NCI-H1417 treated with DMSO at 0.1 percent for 48 hours (cell line): ENCODE measurements around the gene PLEKHN1.
"Not testable (repeated sequence)": the region's sequence is repeated elsewhere in the genome, so short reads cannot be mapped to it uniquely, and the experiment has no call there.

Source experiments
- DNase-seq: peaks from one replicate; lab custom pipeline; 2025; lab: John Stamatoyannopoulos, UW

Gene PLEKHN1

GRCh38 chr1:993379-993995 lies 27.2 kb downstream of the PLEKHN1 start:
- no peak for DNase-seq

GRCh38 chr1:994546-994945 lies 28.3 kb downstream of the PLEKHN1 start:
- DNase-seq = not testable (repeated sequence)

- DNase-seq = no peak
Measured at GRCh38 chr1:995665-996633, 29.7 kb downstream of the PLEKHN1 start.

- DNase-seq = no peak
Measured at GRCh38 chr1:996851-997712, 30.8 kb downstream of the PLEKHN1 start.

- DNase-seq = no peak
Measured at GRCh38 chr1:997713-997992, 31.4 kb downstream of the PLEKHN1 start.

- DNase-seq = no peak
Measured at GRCh38 chr1:997993-998744, 31.9 kb downstream of the PLEKHN1 start.

- DNase-seq = no peak
Measured at GRCh38 chr1:998745-998994, 32.4 kb downstream of the PLEKHN1 start.

- no peak for DNase-seq
Measured at GRCh38 chr1:998995-999724, 32.9 kb downstream of the PLEKHN1 start.

GRCh38 chr1:999725-1000356 lies 33.6 kb downstream of the PLEKHN1 start, which contains the start of gene HES4:
Gene HES4, minus strand, starts transcription at chr1:1000097. Its CDS starts 124 bp downstream, at chr1:999973.
- no peak for DNase-seq

GRCh38 chr1:1000357-1001056 lies 34.2 kb downstream of the PLEKHN1 start:
- DNase-seq = no peak

GRCh38 chr1:1001057-1001783 lies 34.9 kb downstream of the PLEKHN1 start:
- no peak for DNase-seq

- DNase-seq = no peak
Measured at GRCh38 chr1:1003618-1004419, 37.5 kb downstream of the PLEKHN1 start.

GRCh38 chr1:1004420-1004779 lies 38.1 kb downstream of the PLEKHN1 start:
- no peak for DNase-seq

- DNase-seq = no peak
Measured at GRCh38 chr1:1004780-1005697, 38.8 kb downstream of the PLEKHN1 start.

GRCh38 chr1:1005774-1006304 lies 39.6 kb downstream of the PLEKHN1 start:
- no peak for DNase-seq

GRCh38 chr1:1006305-1007159 lies 40.2 kb downstream of the PLEKHN1 start:
- DNase-seq = no peak
